Activated CD4-positive, CD25-positive, alpha-beta regulatory T cell treated with anti-CD3 and anti-CD28 coated beads, Interleukin-2, amount 50 U/mL, for 16 hours (primary cell): ENCODE results near the gene DIPK2A.

ENCODE experiments used
- DNase-seq: peaks from one replicate; pipeline ENCODE4 v3.0.0-alpha.2; 2020; ENCODE audit warnings: low read depth, low spot score

The DIPK2A gene, protein sequence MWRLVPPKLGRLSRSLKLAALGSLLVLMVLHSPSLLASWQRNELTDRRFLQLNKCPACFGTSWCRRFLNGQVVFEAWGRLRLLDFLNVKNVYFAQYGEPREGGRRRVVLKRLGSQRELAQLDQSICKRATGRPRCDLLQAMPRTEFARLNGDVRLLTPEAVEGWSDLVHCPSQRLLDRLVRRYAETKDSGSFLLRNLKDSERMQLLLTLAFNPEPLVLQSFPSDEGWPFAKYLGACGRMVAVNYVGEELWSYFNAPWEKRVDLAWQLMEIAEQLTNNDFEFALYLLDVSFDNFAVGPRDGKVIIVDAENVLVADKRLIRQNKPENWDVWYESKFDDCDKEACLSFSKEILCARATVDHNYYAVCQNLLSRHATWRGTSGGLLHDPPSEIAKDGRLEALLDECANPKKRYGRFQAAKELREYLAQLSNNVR

DNA sequence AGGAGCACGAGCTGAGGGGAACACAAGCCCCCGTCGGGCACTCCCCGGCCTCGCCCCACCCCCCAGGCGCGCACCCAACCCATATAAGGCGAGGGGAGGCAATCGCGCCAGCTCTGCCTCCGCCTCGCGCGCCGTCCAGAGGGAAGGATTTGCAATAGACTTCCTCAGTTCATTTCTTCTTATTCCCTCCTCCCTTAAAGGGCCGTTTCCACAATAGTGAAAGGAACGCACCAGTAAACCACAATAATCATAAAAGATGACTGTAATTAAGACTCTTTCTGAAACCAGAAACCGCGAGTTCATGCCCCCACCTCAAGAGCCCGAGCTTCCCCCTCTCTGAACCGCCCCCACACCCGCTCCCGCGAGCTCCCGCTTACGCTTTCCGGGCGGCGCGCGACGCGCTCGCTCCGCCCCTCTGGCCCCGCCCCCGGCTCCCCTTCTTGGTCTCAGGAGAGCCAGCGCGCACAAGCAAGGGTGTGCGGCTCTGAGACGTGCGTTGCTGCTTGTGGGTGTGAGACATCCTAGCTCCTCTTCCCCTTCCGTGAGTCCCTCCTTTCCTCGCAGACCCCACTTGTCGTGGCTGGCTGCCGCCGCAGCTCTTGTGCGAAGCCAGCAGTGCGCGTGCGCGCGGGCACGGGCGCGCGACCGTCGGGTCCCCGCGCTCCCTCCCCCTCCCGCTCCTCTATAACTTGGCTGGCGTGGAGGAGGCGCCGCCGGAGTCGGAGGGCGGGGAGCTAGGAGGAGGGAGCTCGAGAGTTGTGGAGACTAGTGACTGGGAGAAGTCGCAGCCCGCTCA, at the start of gene DIPK2A:
Gene DIPK2A, plus strand, starts transcription at position 465 of the 796 bp plus-strand sequence. CDS start 510 bp downstream, outside the sequence.
- DNase-seq: peak; percentile 87

DNA sequence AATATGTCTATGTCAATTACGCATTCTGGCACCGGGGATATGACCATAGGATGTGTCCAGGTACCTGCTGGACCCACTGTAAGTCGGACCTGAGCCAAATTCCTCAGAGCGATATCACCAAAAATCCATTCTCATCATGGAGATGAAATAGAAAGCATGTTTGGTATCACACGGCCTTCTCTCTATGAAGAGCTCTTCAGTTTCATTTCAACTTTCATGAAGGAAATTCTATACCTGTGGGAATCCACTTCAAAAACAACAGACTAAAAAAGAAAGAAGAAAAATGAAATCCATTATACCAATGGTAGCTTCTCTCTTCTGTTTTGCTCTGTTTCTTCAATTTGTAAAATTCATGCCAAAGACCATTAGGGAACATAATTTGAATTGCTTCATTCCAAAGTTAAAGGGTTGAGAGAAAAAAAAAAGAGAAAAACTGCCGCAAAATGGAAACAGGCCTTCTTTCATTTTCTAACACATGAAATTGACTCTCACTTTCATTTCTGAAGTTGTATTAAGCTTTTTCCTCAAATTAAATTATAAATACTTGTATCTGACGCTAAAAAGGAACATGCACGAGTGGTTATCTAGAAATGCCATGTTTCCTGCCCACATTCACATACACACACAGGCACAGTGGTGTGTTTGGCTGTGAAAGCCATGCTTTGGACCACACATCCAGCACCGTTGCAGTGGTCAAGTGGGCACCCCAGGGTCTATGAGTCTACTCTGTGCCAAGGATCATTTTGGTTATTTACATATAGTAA, 46.9 kb upstream of the DIPK2A start:
- no peak for DNase-seq

DNA sequence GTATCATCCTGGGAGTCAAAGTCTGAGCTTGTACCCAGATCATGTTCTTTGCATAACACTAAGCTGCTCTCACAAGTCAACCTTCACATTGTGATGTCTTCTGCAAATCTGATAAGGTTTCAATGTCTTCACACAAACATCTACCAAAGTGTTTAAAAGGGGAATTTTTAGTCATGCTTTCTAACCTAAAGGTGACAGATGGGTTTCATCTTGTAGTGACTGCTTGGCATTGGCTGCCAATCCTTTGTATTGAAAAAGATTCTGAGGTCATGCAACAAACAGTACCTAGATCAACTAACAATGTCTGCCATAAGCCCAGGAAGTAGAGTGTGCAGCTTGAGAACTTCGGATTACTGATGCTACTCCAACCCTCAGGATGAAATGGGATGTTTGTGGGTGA, 43.6 kb upstream of the DIPK2A start:
- DNase-seq: no peak

DNA sequence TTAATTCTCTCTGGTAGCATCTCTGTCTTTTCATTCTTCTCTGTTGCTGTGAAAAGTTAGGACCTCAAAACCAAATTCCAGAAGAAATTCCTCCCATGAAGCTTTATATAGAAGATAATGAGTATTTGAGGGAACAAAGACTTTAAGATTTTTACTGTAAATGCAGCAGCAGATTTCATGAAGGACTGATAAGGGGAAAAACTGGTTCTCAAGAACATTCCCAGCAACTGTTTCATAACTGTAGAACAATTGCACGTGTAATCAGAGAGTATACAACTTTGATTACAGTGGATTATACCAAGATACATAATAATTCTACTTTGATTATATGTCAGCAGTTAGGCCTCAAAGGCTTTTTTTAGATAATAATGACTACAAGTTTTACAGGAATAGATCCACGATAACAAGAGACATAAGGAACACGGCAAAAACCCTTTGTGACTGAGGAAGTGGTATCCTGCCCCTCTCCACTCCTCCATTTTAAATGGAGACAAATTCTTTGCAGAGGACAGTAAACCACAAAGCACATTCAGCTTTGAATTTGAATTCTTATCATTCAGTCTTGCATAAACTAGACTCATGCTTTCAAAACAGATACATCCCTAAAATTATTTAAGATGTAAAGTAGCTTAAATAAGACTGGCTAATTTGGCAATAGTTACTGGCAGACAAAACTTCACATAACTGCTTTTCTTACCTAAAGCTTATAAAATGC, 42.9 kb upstream of the DIPK2A start:
- DNase-seq: no peak

DNA sequence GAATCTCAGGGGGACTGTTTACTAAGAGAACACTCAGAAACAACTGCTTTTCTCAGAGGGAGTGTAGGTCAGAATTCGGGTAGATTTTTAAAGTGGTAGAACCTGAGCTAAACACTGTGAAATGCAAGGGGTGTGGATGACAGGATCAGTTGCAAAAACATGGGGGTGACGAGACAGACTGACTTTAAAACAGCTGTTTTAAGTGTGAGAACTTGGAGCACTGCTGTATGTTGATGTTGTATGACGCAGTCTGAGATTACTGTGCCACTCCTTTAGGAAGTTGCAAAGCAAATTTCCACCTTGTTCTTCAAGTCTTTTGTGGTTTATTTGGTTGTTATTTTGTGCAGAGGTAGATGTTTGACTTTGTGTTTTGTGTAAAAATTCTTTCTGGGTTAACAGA, 36.8 kb upstream of the DIPK2A start:
- no peak for DNase-seq

DNA sequence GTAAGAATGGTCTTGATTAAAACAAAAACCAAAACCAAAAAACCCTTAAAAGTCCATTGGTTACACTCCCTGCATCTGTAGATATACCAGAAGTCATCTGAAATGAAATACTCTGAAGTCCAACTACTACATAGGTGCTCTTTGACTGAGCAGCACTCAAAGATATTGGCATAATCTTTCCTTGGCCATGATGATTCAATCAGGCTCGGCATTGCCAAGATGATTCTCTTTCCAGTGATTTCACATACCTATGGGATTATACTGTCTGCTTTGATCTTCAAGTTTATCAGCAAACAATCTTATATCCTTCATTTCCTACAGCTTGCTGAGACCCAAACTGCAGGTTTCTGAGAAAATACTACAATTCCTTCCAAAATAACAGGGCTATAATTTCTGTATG, 35.9 kb upstream of the DIPK2A start:
- no peak for DNase-seq

DNA sequence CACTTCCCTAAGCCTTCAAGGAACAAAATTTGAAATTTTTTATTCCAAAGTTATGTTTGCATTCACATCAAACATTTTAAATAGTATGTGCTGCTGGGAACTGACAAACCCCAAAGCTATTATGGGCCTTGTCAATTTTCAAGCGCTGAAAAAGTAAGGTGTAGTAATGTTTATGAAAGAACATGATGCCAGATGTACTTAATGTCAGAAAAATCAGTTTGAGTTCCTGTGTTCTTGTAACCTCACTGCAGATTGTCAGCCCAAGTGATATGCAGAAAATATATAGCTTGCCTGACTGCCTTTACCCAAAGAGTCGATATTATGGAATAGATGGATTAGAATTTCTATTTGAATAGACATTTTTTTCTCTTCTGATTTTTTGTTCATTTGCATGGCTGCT, 20.8 kb upstream of the DIPK2A start:
- DNase-seq: no peak

DNA sequence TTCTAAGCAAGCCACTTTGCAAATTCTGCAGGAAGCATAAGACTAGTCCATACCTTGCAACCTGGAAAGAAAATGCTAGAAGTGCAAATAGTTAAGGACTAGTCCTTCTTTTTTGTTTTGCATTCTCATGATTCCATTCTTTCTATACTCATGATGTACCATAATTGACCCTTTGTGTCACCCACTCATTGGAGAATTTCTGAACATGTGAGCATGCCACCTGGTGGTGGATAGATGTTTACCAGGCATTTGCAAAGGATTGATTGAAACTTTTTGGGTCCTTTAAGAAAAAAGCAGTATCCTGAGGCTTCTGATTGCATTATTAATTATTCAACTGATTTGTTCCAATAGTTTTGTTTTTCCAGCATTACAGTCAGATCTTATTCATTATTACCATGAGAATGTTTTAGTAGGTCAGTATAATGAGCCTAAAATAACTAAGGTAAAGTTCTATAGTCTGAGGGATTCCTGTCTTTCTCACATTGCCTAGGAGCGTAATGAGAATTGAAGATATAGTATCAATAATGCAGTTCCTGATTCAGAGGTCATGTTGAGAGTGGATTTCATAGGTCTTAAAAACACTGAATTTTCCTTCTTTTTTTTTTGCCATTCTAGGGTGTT, 20.2 kb upstream of the DIPK2A start:
- DNase-seq: peak; percentile 11

DNA sequence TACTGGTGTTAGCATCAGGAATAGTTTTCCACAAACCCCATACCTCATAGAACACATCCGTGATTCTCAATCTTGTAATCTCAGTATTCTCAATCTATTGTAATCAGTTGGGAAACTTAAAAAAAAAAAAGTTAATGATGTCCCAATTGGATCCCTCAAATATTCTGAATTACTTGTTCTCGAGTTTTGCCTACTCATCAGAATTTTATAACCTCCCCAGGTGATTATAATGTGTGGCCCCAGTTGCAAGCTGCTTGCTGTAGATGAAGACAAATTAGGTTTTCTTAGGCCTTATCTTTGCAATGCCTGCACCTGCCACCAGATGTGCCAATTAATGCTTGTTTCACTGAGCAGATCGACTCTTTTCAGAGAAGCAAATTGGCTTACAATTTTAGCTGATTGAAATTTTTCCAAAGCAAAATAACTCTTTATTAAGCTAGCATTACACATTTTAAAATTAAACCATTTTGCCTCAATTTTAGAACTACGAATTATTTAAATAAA, 19.0 kb upstream of the DIPK2A start:
- DNase-seq: no peak

DNA sequence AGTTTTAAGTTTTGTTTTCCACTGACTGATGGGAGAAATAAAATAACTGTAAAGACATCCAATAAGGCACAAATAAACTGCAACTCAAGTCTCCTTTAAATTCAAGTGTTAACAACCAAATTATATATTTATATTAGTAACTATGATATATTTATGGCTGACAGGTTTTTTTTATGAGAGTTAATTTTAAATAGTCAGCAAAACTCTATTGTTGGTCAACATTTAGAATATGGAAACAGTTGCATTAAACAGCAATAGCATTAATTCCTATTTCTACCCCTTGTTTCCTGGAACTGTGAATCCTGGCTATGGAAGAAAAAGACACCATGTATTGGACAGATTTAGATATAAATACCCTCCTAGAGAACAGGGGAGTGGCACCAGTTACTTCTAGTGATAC, 16.5 kb upstream of the DIPK2A start:
- DNase-seq: no peak

DNA sequence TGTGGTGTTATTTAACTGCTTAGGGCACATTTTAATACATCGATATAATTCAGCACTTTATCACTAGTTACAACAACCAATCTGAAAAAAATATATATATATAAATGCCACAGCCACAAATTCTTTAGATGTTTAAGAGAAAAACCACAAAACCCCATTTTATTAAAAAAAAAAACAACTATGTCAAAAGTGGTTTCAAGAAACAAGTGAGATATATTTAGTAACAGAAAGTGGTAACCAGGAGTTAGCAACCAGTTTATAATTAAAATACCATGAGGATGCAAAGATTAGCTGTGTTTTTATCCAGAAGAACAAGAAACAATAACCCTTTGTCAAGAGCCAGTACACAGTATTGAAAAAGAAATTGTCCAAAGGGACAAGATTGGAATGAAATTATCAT, 14.8 kb upstream of the DIPK2A start:
- DNase-seq: no peak

DNA sequence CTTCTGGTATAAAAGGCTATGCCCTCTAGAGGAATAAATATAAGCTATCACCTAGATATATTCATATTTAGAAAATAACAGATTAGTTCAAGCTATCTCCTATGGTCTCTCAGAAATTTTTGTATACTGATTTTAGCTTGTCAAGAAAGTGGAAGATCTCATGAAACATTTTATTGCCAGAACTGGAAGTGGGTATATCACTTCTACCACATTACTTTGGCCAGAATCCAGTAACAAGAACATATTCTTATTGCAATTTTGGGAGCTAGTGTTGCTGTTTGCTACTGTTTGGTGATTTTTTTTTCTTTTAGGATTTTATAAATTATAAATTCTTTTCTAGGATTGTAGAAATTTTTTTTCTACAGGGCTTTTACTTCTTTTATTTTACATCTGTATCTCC, 14.2 kb upstream of the DIPK2A start:
- no peak for DNase-seq

DNA sequence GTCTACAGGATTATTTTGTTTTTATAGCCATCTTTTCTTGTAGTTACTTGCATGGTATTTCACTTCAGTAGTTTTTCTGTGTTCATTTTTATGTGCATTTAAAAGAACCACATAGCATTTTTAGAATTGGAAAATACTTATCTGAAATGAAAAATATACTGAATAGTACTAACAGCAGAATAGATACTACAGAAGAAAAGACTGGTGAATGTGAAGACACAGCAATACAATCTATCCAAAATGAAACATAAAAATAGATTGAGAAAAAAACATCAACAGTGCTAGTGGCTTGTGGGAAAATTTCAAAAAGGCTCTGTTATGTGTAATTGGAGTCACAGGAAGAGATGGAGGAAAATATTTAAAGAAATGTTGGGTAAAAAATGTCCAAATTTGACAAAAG, 12.7 kb upstream of the DIPK2A start:
- no peak for DNase-seq

DNA sequence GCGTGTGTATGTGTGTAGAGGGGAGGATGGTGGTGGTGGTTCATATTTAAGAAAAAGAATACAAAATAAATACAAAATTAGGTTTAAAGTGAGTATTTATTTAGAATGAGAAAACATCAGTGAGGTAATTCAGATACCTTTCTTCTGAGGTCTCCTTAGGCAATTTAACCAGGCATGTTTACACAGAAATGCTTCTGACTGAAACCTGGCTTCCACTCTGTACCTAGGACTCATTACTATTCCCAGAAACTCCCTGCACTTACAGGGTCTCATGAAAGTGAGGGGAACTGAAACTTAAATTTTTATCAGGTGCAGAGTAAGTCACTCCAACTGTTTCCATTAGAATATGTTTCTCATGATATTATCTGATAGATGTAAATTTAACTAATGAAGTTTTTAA, 10.3 kb upstream of the DIPK2A start:
- no peak for DNase-seq

DNA sequence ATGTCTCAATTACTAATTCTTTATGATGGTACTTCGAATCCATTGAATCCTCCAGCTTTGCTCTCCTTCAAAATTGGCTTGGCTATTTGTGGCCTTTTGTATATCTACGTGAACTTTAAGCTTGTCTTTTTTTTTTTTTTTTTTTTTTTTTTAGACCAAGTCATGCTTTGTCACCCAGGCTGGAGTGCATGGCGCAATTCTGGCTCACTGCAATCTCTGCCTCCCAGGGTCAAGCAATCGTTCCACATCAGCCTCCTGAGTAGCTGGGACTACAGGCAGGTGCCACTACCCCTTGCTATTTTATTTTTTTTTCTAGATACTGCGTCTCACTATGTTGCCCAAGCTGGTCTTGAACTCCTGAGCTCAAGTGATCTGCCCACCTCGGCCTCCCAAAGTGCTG, 7.7 kb upstream of the DIPK2A start:
- no peak for DNase-seq

DNA sequence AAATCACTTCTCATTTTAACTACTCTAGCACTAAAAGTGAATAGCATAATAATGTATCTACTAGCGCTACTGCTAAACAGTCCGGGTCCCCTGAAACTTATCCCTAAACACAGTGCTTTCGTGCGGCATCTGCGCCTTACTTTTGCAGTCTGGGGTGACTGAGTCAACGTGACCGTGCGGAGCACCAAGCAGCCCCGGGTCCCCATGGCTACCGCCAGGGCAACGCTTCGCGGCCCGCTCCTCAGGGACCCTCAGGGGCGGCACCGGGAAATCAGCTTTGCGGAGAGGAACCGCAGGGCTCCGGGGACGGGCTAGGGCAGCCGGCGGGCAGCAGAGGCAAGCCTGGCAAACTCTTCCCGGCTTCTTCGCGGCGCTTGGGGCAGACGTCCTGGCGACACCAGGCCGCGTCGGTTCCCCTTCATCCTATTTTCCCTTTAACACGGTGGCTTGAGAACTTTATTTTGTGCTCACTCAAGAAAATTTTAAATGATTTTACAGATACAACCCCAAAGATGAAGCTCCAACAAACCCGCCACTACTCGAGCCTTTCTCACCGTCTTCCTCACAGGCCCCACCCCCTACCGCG, 757 bp upstream of the DIPK2A start:
- no peak for DNase-seq

DNA sequence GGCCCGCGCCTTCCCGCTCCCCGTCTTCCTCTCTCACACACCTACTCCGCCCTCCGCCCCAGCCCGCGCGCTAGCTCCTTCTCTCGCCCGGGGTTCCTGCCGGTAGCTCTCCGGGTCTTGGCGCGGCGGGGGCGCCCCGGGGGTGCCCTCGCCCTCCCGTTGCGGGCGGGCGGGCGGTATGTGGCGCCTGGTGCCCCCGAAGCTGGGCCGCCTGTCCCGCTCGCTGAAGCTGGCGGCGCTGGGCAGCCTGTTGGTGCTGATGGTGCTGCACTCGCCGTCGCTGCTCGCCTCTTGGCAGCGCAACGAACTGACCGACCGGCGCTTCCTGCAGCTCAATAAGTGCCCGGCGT, 507 bp downstream of the DIPK2A start:
- no peak for DNase-seq

DNA sequence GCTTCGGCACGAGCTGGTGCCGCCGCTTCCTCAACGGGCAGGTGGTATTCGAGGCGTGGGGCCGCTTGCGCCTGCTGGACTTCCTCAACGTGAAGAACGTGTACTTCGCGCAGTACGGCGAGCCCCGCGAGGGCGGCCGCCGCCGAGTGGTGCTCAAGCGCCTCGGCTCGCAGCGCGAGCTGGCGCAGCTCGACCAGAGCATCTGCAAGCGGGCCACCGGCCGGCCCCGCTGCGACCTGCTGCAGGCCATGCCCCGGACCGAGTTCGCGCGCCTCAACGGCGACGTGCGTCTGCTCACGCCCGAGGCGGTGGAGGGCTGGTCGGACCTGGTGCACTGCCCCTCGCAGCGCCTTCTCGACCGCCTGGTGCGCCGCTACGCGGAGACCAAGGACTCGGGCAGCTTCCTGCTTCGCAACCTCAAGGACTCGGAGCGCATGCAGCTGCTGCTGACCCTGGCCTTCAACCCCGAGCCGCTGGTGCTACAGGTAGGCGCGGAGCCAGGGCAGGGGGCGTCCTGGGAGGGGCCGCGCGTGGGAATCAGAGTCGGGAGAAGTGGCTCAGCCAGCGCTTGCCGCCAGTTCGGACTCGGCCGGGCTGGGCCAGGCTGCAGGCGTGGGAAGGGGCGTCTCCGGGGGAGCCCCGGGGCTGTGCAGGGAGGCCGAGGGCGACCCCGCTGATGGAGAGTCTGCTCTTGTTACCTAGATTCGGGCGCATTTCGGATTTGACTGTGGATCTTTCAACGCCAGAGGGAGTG, 1.1 kb downstream of the DIPK2A start:
- DNase-seq: peak; percentile 16

DNA sequence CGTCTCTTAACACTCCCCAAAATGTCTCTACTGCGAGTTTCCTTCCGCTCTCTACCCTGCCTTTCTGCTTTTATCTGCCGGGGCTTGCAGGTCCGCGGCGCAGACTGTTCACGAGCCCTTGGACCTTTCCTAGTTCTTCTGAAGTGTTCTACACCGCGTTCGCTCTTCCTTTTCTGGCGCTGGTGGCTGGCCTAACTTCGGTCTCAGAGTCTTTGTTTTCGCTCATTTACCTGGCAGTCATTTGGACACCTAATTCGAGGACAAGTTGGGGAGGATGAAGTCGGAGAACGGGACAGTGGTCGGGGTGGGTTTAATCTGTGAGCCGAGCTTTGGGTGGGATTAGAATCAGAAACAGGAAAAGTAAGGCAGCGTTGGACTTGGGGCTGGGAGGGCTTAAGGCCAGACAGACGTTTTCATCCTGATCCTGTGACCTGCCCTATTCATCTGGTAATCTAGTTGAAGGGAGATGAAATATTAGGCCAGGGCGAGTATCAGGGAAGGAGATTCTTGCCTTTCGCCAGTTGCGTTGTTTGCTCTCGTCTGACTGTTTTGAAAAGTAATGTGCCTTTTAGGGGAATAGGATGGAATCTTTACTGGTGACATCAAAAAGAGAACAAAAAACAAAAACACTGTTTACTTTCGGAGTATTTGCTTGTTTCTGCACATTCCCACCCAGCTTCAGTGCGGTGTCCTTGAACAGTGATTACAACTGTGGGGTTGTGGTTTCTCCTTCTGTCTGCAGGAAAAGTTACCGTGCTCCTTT, 1.8 kb downstream of the DIPK2A start:
- peak; percentile 47 for DNase-seq
